Spinal cord (tissue), 10 donors: ENCODE measurements around the gene PELI3. TPM values are rescaled to one million over a fixed set of nuclear protein-coding genes. Genes with fewer than 3 reads are reported as not detected.

Source experiments
- DNase-seq, 6 donors: peaks; one replicate each; pipeline versions ENCODE4 v3.0.0 to v3.0.0-alpha.2; 2013 to 2015; ENCODE audit warnings: low spot score in 6 of 6, low read depth in 4 of 6
- H3K27ac ChIP-seq: one replicate; pipeline ENCODE4 v1.5.1; 2013; ENCODE audit warnings: low read depth, low read length, control low read depth
- H3K27me3 ChIP-seq: one replicate; pipeline ENCODE4 v1.6.1; 2013; ENCODE audit warnings: low read length; ENCODE audit not compliant: control insufficient read depth, insufficient read depth
- H3K36me3 ChIP-seq: one replicate; pipeline ENCODE4 v1.6.1; 2013; ENCODE audit warnings: low read length; ENCODE audit not compliant: control insufficient read depth, insufficient read depth
- H3K4me1 ChIP-seq: one replicate; pipeline ENCODE4 v1.6.1; 2013; ENCODE audit warnings: low read length; ENCODE audit not compliant: control insufficient read depth, insufficient read depth
- H3K4me3 ChIP-seq: one replicate; pipeline ENCODE4 v1.5.1; 2013; ENCODE audit warnings: low read depth, low read length, control low read depth
- H3K9me3 ChIP-seq: one replicate; pipeline ENCODE4 v1.6.1; 2013; ENCODE audit warnings: low read length; ENCODE audit not compliant: control insufficient read depth, insufficient read depth
- WGBS: methylation state at CpG from one replicate; pipeline ENCODE4 v1.1.5; 2013; ENCODE audit warnings: missing lambda C conversion rate; ENCODE audit not compliant: insufficient coverage; 5-methylcytosine and 5-hydroxymethylcytosine counted together
- polyA plus RNA-seq, 2 donors: library from polyadenylated mRNA; unstranded; fragments of 120-200 nt; gene quantifications; one replicate each; pipeline ENCODE4 v1.2.1, GENCODE V29; 2013; ENCODE audit not compliant: insufficient read length in 2 of 2
- total RNA-seq, 2 donors: library from RNA; depleted of rRNA in 1 of 2; stranded (reverse); fragments of 120-200 nt in 1 of 2; fragments of >200 nt in 1 of 2; gene quantifications; one replicate each; pipeline versions ENCODE4 v1.2.3 to v1.2.4, GENCODE V29; 2013 to 2014
- donor health status: healthy.

PELI3 gene
- total and polyA plus RNA-seq, 4 donors: 12.6 to 24.3 (median 17.5) TPM

DNA sequence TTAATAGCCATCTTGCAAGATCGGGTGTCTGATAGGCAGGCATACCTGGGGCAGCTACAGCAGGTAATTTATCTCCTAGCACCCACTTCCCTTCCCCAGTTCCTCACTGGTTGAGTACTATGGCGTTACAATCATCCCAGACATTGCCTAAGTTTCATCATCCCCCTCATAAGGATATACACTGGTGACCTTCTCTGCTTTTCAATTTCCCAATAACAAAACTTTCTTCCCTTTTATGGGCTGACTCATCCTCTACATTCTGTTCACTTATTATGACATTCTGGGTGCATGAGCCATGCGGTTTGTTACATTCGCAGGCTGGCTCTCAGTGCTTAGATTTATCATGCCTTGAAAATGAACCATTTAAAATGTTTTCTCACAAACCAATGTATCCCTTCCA, 23.1 kb upstream of the PELI3 start:
- H3K4me1 ChIP-seq: no peaks in the 10 kb centered on the region
- H3K9me3 ChIP-seq: no peaks in the 10 kb centered on the region
- H3K36me3 ChIP-seq: no peaks in the 10 kb centered on the region
- 91% methylated on average over 4 of the region's 4 CpGs for WGBS
- H3K27me3 ChIP-seq: no peaks in the 10 kb centered on the region
- no peak overlapping the region for H3K27ac ChIP-seq
- H3K4me3 ChIP-seq: no peak overlapping the region
- no peak for DNase-seq

DNA sequence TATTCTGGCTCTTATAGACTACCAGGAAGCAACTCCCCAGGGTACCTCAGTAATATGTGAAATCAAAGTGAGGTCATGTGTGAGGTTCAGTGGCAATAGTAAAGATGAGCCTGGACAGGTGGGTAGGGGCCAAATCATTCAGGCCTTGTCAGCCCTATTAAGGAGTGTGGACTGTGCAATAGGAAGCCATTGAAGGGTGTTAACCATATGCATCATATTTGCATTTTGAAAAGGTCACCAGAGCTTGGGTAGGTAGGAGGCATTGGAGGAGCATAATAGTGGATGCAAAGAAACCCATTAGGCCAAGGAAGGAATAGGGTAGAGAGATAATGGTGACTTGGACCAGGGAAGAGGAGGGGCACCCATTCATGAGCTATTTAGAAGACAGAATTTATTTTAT, 19.7 kb upstream of the PELI3 start:
- Histone ChIP-seq H3K27me3 (no peaks in the 10 kb centered on the region), H3K9me3 (no peaks in the 10 kb centered on the region), H3K27ac (no peak overlapping the region), H3K4me1 (no peaks in the 10 kb centered on the region), H3K4me3 (no peak overlapping the region), H3K36me3 (no peaks in the 10 kb centered on the region)
- DNase-seq: no peak

DNA sequence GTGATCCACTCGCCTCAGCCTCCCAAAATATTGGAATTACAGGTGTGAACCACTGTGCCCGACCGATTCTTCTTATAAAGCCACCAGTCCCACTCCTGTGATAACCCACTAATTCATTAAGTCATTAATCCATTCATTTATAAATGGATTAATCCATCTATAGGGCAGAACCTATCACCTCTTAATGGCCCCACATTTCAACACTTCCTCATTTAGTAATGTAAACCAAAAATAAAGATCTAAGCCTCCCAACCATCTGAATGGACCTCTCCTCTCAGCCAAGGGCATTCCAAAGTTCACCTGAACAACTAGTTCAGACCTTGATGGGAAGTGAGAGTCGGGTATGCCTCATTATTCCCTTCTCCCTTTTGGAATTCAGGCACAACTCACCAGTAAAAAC, 18.2 kb upstream of the PELI3 start:
- 86% methylated on average over 2 of the region's 4 CpGs for WGBS
- H3K27ac ChIP-seq: no peak overlapping the region
- DNase-seq: no peak
- H3K27me3 ChIP-seq: peaks cover 3% of the 10 kb centered on the region
- no peaks in the 10 kb centered on the region for H3K4me1 ChIP-seq
- H3K36me3 ChIP-seq: no peaks in the 10 kb centered on the region
- no peaks in the 10 kb centered on the region for H3K9me3 ChIP-seq
- H3K4me3 ChIP-seq: no peak overlapping the region

DNA sequence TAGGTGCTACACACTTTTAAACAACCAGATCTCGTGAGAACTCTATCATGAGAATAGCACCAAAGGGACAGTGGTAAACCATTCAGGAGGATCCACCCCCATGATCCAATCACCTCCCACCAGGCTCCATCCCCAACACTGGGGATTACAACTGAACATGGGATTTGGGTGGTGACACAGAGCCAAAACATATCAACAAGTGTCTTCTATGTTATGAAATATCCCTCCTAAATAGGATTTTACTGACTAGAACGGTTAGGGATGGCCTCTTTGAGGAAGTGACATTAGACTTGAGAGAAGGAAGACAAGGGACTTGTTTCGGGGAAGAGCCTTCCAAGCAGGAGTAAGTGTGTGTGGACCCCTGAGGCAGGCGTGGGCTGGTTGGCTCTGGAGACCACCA, 16.1 kb upstream of the PELI3 start:
- no peaks in the 10 kb centered on the region for H3K4me1 ChIP-seq
- 68% methylated on average over 3 of the region's 4 CpGs for WGBS
- DNase-seq: no peak

DNA sequence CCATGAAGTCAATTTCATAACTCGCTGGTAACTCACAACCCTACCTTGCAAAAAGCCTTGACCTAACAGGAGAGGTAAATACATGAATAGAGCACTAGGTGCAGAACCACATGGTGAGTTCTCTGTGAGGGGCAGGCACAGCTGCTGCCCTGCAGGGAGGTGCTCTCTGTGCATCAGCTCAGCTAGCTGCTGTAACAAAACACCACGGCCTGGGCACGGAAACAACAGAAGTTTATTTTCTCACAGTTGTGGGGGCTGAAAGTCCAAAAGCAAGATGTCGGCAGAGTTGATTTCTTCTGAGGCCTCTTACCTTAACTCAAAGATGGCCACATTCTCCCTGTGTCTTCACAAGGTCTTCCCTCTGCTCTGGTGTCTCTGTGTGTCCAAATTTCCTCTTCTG, 15.0 kb upstream of the PELI3 start:
- Histone ChIP-seq H3K9me3 (no peaks in the 10 kb centered on the region), H3K4me3 (no peak overlapping the region), H3K4me1 (no peaks in the 10 kb centered on the region), H3K36me3 (no peaks in the 10 kb centered on the region), H3K27me3 (peaks cover 5% of the 10 kb centered on the region), H3K27ac (no peak overlapping the region)
- 89% methylated on average over 3 of the region's 4 CpGs for WGBS
- DNase-seq: no peak

More for the DNA sequence above, 16.1 kb upstream of the PELI3 start:
- no peaks in the 10 kb centered on the region for H3K36me3 ChIP-seq
- H3K9me3 ChIP-seq: no peaks in the 10 kb centered on the region
- H3K4me3 ChIP-seq: no peak overlapping the region
- peaks cover 5% of the 10 kb centered on the region for H3K27me3 ChIP-seq
- H3K27ac ChIP-seq: no peak overlapping the region

DNA sequence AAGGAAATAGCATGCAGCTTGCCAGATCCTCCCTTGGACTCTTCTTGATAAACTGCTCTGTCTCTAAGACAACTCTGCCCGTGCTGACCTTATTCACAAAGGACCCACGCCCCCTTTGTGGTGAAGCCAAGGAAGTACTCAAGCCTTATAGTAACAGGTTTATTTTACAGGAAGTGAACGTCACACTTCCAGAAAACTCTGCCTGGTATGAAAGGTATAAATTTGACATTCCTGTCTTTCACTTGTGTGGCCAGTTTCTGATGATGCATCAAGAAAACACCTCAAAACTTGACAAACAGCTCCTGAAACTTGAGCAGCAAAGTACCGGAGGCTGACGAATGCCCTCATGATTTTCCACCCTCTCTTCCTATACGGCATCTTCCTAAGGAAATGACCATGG, 12.5 kb upstream of the PELI3 start:
- no peaks in the 10 kb centered on the region for H3K36me3 ChIP-seq
- DNase-seq: no peak
- 59% methylated on average over 4 of the region's 6 CpGs for WGBS
- H3K4me3 ChIP-seq: no peak overlapping the region
- no peaks in the 10 kb centered on the region for H3K4me1 ChIP-seq
- H3K27ac ChIP-seq: no peak overlapping the region
- H3K27me3 ChIP-seq: peaks cover 5% of the 10 kb centered on the region
- no peaks in the 10 kb centered on the region for H3K9me3 ChIP-seq

DNA sequence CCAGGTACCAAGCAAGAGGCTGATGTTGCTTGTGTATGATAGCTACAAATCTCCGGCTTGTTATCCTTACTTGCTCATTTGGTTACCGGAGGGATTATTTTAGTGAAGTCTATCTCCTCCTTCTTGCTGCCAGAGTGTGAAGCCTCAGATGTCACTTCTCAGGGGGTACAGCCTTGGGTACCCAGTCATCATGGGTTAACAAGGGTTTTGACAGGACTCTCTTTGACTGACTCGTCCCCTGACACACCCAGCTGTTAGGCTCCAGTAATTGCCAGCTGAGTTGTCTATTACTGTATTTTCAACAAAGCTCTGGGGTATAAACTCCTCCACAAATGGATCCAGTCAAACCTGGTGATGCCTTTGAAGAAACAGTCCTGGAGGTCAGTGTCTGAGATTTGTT, 11.9 kb upstream of the PELI3 start:
- H3K27me3 ChIP-seq: peaks cover 5% of the 10 kb centered on the region
- H3K36me3 ChIP-seq: no peaks in the 10 kb centered on the region
- no peaks in the 10 kb centered on the region for H3K4me1 ChIP-seq
- no peak overlapping the region for H3K27ac ChIP-seq
- 41% methylated on average over 2 of the region's 3 CpGs for WGBS
- no peaks in the 10 kb centered on the region for H3K9me3 ChIP-seq
- DNase-seq: no peak
- H3K4me3 ChIP-seq: no peak overlapping the region

DNA sequence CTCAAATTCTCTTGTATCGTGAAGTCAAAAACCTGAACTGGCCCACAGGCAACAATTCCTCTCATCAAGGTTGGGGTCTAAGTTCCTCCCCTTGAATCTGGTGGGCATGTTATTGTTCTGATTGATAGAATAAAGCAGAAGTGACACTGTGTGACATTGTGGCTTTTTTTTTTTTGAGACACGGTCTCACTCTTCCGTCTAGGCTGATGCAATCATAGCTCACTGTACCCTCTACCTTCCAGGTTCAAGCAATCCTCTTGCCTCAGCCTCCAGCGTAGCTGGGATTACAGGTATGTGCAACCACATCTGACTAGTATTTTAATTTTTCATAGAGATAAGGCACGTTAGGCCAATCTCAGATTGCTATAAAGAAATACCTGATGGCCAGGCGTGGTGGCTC, 8.9 kb upstream of the PELI3 start:
- Histone ChIP-seq H3K4me3 (no peak overlapping the region), H3K27me3 (peaks cover 2% of the 10 kb centered on the region), H3K36me3 (no peaks in the 10 kb centered on the region), H3K9me3 (no peaks in the 10 kb centered on the region), H3K27ac (no peak overlapping the region), H3K4me1 (no peaks in the 10 kb centered on the region)
- WGBS: 100% methylated on average over 1 of the region's 6 CpGs
- no peak for DNase-seq

DNA sequence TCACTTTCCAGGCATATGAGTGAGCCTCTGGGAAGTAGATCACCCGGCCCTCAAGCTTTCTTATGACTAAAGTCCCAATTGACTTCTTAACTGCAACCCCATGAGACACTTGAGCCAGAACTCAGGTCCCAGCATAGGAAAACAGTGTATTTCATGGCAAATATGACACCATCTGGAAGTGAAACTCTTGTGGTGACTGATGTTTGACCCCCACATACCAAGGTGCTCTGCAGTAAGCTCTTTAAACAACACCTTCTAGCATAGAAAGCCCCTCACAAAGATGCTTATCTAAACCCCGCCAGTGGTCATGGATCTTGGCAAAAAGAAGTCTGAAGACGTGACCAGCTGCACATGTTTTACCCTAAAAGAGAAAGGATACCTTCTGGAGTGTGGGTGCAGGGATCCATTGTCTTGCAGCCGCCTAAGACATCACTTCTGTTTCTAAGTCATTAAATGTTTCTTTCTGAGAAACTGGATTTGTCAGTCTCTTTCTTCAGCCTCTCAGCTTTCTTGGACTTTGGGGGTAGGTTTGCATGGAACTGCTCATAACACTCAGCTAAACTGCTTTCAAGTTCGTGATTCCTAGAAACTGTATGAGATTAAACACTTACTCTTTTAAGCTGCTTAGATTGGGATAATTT, 7.4 kb upstream of the PELI3 start:
- Histone ChIP-seq H3K4me3 (no peak overlapping the region), H3K36me3 (no peaks in the 10 kb centered on the region), H3K4me1 (no peaks in the 10 kb centered on the region), H3K27me3 (peaks cover 2% of the 10 kb centered on the region), H3K9me3 (no peaks in the 10 kb centered on the region), H3K27ac (no peak overlapping the region)
- WGBS: no CpG with 5 or more reads among the region's 5 CpGs
- DNase-seq: no peak

DNA sequence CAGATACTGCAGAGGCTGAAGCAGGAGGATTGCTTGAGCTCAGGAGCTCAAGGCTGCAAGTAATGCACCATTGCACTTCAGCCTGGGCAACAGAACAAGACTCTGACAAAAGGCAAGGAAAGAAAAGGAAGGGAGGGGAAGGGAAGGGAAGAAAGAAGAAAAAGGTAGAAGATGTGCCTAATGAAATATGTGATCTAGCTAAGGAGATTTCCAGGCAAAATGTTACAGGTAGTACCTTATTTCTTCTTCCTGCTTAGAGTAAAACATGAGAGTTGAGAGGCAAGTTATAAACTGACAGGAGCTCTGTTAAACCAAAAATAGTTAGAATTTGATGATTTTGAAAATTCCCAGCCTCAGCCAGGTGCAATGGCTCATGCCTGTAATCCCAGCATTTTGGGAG, 4.7 kb upstream of the PELI3 start:
- H3K36me3 ChIP-seq: no peaks in the 10 kb centered on the region
- H3K27ac ChIP-seq: no peak overlapping the region
- H3K4me1 ChIP-seq: peaks cover 7% of the 10 kb centered on the region
- no peaks in the 10 kb centered on the region for H3K9me3 ChIP-seq
- DNase-seq: no peak
- no peak overlapping the region for H3K4me3 ChIP-seq
- H3K27me3 ChIP-seq: no peaks in the 10 kb centered on the region
